Endodermal cell (in vitro differentiated cells): Measurements from ENCODE around the gene MAP3K21. TPM values are rescaled to one million over a fixed set of nuclear protein-coding genes. Genes with fewer than 3 reads are reported as not detected.

Experiments used
- DNase-seq: peaks from one replicate; pipeline ENCODE4 v3.0.0-alpha.2; 2017
- H3K27ac ChIP-seq: 2 replicates; pipeline ENCODE4 v1.5.1; 2013; ENCODE audit warnings: mild to moderate bottlenecking, low read depth, low read length, moderate library complexity
- H3K27me3 ChIP-seq: 2 replicates; pipeline ENCODE4 v1.6.1; 2013; ENCODE audit warnings: mild to moderate bottlenecking, low read length, moderate library complexity; ENCODE audit not compliant: insufficient read depth, control insufficient read depth, poor library complexity, severe bottlenecking
- H3K36me3 ChIP-seq: 2 replicates; pipeline ENCODE4 v1.7.0; 2013; ENCODE audit warnings: mild to moderate bottlenecking, low read length, moderate library complexity; ENCODE audit not compliant: control insufficient read depth, insufficient read depth
- H3K4me1 ChIP-seq: one replicate; pipeline ENCODE4 v1.7.0; 2013; ENCODE audit warnings: low read length; ENCODE audit not compliant: control insufficient read depth, insufficient read depth
- H3K4me3 ChIP-seq: 2 replicates; pipeline ENCODE4 v1.5.1; 2013; ENCODE audit warnings: mild to moderate bottlenecking, low read length, moderate library complexity
- H3K9ac ChIP-seq: 2 replicates; pipeline ENCODE4 v1.6.1; 2013; ENCODE audit warnings: mild to moderate bottlenecking, low read length, moderate library complexity; ENCODE audit not compliant: poor library complexity, severe bottlenecking; ENCODE audit errors: extremely low read depth
- H3K9me3 ChIP-seq: 2 replicates; pipeline ENCODE4 v1.6.1; 2013; ENCODE audit warnings: mild to moderate bottlenecking, low read length, moderate library complexity; ENCODE audit not compliant: control insufficient read depth
- H3K27ac Mint-ChIP-seq: 2 replicates; pipeline ENCODE4 v1.8.0; 2020; ENCODE audit warnings: mixed read lengths
- H3K27me3 Mint-ChIP-seq: 2 replicates; pipeline ENCODE4 v1.8.0; 2021; ENCODE audit warnings: mild to moderate bottlenecking, mixed read lengths; ENCODE audit not compliant: insufficient read depth
- H3K36me3 Mint-ChIP-seq: 2 replicates; pipeline ENCODE4 v1.8.0; 2020; ENCODE audit warnings: low read depth, mixed read lengths
- H3K4me1 Mint-ChIP-seq: 2 replicates; pipeline ENCODE4 v1.8.0; 2020; ENCODE audit warnings: mixed read lengths
- H3K4me3 Mint-ChIP-seq: 2 replicates; pipeline ENCODE4 v1.8.0; 2020; ENCODE audit warnings: mild to moderate bottlenecking, moderate library complexity, mixed read lengths
- H3K9me3 Mint-ChIP-seq: 2 replicates; pipeline ENCODE4 v1.8.0; 2020; ENCODE audit warnings: mild to moderate bottlenecking, mixed read lengths
- WGBS, 2 experiments: methylation state at CpG; one replicate each; pipeline versions ENCODE4 v1.1.5 to v1.1.7; 2013; ENCODE audit warnings: missing lambda C conversion rate in 2 of 2, mixed read lengths in 1 of 2; ENCODE audit not compliant: insufficient coverage in 1 of 2, insufficient read length in 1 of 2; 5-methylcytosine and 5-hydroxymethylcytosine counted together
- total RNA-seq, 2 donors: library from RNA; stranded (reverse); fragmentation: NEBNext Ultra II Directional in 1 of 2; extraction: Animal tissue kit (Norgen Biotek cat#: 25700) in 1 of 2; gene quantifications; 2 replicates in 1 of 2; 3 replicates in 1 of 2; pipeline ENCODE4 v1.2.1, GENCODE V29; 2021
- TF ChIP-seq, protein P1 (sequence below): fragments of 200-600 bp; sonication (generic); conservative IDR thresholded peaks from 2 replicates; pipeline ENCODE4 v1.5.0; 2021; ENCODE audit warnings: antibody characterized with exemption, mild to moderate bottlenecking

MAP3K21 gene
- total RNA-seq, 2 donors from 2014 or later = 9.4 to 14.6 TPM

DNA sequence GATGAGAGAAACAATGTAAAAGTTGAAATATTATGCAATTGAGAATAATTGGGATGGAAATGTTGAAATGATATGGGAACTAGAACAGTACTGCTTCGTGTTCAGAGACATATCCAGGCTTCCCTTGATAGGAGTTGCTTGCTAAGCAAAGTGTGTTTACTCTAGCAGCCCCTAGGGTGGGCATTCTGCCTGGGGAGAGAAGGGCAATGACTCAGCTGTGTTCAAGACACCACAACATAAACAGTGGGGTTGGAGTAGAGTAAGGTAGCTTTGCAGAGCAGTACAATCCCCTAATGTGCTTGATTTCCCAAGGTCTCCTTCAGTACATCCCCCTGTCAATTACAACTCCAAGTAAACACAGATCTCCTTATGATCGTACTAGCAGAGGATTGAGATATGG, 27.2 kb upstream of the MAP3K21 start:
- H3K27ac ChIP-seq = no peak overlapping the region
- no peak overlapping the region for H3K4me3 ChIP-seq
- peaks cover 7% of the 10 kb centered on the region for H3K9me3 ChIP-seq
- Mint-ChIP-seq H3K9me3 (peaks cover 6% of the 10 kb centered on the region), H3K36me3 (no peaks in the 10 kb centered on the region), H3K27ac (no peak overlapping the region), H3K4me3 (no peak overlapping the region), H3K4me1 (peaks cover 4% of the 10 kb centered on the region), H3K27me3 (no peaks in the 10 kb centered on the region)
- H3K9ac ChIP-seq = no peak overlapping the region
- no peak for DNase-seq
- TF ChIP-seq, protein P1, sequence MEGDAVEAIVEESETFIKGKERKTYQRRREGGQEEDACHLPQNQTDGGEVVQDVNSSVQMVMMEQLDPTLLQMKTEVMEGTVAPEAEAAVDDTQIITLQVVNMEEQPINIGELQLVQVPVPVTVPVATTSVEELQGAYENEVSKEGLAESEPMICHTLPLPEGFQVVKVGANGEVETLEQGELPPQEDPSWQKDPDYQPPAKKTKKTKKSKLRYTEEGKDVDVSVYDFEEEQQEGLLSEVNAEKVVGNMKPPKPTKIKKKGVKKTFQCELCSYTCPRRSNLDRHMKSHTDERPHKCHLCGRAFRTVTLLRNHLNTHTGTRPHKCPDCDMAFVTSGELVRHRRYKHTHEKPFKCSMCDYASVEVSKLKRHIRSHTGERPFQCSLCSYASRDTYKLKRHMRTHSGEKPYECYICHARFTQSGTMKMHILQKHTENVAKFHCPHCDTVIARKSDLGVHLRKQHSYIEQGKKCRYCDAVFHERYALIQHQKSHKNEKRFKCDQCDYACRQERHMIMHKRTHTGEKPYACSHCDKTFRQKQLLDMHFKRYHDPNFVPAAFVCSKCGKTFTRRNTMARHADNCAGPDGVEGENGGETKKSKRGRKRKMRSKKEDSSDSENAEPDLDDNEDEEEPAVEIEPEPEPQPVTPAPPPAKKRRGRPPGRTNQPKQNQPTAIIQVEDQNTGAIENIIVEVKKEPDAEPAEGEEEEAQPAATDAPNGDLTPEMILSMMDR = no peak
- WGBS, 2 experiments = 85 to 100% methylated on average over 2 of the region's 2 CpGs
- no peaks in the 10 kb centered on the region for H3K36me3 ChIP-seq
- H3K4me1 ChIP-seq = no peaks in the 10 kb centered on the region
- H3K27me3 ChIP-seq = no peaks in the 10 kb centered on the region

DNA sequence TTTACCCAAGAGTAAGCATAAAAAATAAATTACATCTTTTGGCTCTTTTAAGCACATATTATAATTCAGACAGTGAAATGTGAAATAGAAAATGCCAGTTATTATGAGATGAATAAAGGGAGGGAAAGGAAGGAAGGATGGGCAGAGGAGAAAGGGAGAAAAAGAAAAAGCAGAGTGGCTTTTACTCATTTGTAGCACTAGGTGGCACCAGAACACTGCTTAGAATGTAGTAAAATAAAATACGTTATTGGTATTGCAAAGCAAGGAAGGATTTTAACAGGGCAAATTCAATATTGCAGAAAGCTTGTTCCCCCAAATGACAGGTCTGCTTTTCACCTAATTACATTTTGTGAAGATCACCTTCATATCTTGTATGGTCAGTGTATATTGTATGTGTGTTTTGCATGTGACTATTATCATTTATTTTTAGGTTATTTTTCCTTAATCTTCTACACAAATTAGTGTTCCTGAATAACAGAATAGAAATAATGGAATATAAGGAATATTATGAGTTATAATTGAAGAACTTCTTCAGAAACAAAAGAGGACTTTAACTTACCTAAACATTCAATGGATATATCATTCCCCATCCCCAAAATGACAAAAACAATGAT, 22.9 kb upstream of the MAP3K21 start:
- Histone ChIP-seq H3K36me3 (no peaks in the 10 kb centered on the region), H3K27ac (no peak overlapping the region), H3K4me1 (no peaks in the 10 kb centered on the region), H3K27me3 (no peaks in the 10 kb centered on the region), H3K9ac (no peak overlapping the region), H3K9me3 (peaks cover 7% of the 10 kb centered on the region), H3K4me3 (no peak overlapping the region)
- no peaks in the 10 kb centered on the region for H3K36me3 Mint-ChIP-seq
- H3K27ac Mint-ChIP-seq = no peak overlapping the region
- H3K4me1 Mint-ChIP-seq = no peaks in the 10 kb centered on the region
- no peaks in the 10 kb centered on the region for H3K27me3 Mint-ChIP-seq
- no peak overlapping the region for H3K4me3 Mint-ChIP-seq
- DNase-seq = no peak
- TF ChIP-seq, protein P1 = peak; percentile 89
- peaks cover 14% of the 10 kb centered on the region for H3K9me3 Mint-ChIP-seq
- 0 to 11% methylated on average over 1 of the region's 1 CpG for WGBS, 2 experiments

DNA sequence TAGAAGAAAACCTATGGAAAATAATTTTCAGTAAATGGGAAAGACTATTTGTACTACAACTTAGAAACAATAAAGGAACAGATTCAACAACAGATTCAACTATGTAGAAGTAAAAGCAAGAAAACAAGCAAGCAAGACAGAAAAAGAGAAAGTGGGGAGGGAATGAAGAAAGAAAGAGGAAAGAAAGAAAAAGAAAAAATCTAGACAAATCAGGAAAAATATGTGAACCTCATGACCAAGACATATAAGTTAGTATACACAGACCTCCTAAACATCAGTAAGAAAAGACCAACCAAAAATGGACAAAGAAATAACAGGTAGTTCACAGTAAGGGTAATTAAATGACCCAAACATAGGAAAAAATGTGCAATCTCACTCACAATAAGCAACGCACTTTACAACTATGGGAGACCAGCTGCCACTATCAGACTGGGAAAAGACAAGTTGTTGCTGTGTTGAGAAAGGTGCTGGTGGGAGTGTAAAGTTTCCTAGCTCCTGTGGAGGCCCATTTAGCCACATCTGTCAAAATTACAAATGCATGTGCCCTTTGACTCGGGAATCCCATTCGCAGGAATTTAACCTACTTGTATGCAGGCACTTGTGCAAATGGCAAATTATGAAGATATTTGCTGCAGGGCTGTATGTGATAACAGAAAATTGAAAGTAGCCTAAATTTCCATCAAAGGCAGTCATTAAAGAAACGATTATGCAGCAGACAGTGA, 13.9 kb upstream of the MAP3K21 start:
- DNase-seq = no peak
- Histone ChIP-seq H3K36me3 (no peaks in the 10 kb centered on the region), H3K9me3 (no peaks in the 10 kb centered on the region), H3K9ac (no peak overlapping the region), H3K4me3 (no peak overlapping the region), H3K27ac (no peak overlapping the region), H3K4me1 (no peaks in the 10 kb centered on the region), H3K27me3 (no peaks in the 10 kb centered on the region)
- Mint-ChIP-seq H3K4me3 (no peak overlapping the region), H3K27me3 (no peaks in the 10 kb centered on the region), H3K27ac (no peak overlapping the region), H3K4me1 (peaks cover 6% of the 10 kb centered on the region), H3K36me3 (no peaks in the 10 kb centered on the region), H3K9me3 (no peaks in the 10 kb centered on the region)
- TF ChIP-seq, protein P1 = no peak
- WGBS, 2 experiments = 75 to 85% methylated on average over 2 to 4 of the region's 4 CpGs
